ENCODE results near the gene KIF5B. TPM values are rescaled to one million over a fixed set of nuclear protein-coding genes. Genes with fewer than 3 reads are reported as not detected.

The KIF5B gene
- total RNA-seq, 1 experiment from 2014 or later = 117 TPM

- Histone ChIP-seq H3K9me2 (ENCODE audit: insufficient read depth) (no peaks in the 10 kb centered on the region), H3K4me1 (ENCODE audit: control insufficient read depth in 1 of 2, insufficient read depth in 2 of 2, low read length in 2 of 2) (no peaks in the 10 kb centered on the region), H3K9me3 (ENCODE audit: control insufficient read depth in 1 of 2, insufficient read depth in 1 of 2, low read depth in 1 of 2, low read length in 2 of 2) (no peaks in the 10 kb centered on the region), H2AFZ (ENCODE audit: low read depth, low read length, poor library complexity, severe bottlenecking) (no peak overlapping the region), H3K27ac (ENCODE audit: low read depth, low read length) (no peak overlapping the region), H3K36me3 (ENCODE audit: control insufficient read depth in 1 of 2, insufficient read depth in 2 of 2, low read length in 2 of 2) (peaks cover 45 to 69% of the 10 kb centered on the region in 2 experiments), H3K4me3 (replicated peaks in 1 of 2; ENCODE audit: low read depth in 1 of 2, low read length in 2 of 2) (no peak overlapping the region), H3K4me2 (ENCODE audit: low read length) (no peak overlapping the region), H3K9ac (ENCODE audit: low read length) (no peak overlapping the region), H3K27me3 (ENCODE audit: insufficient read depth, low read length) (no peaks in the 10 kb centered on the region), H4K20me1 (ENCODE audit: insufficient read depth) (0 out of 2 replicates have a peak, but pooled peaks cover 6% of the 10 kb centered on the region), H3K79me2 (ENCODE audit: insufficient read depth, low read length) (peaks cover 82% of the 10 kb centered on the region)
- intact Hi-C loops (cut with micrococcal nuclease) = no loop called here
- no TSS peak for BruUV-seq (replicated peaks)
- RAD21 ChIA-PET (ENCODE audit: low non-redundant PET in 1 of 2, low total read pairs in 2 of 2, uncharacterized antibody in 2 of 2, unreplicated experiment in 2 of 2) = no interaction called here
- CTCF ChIA-PET = no interaction called here
- ATAC-seq (no peak), DNase-seq (ENCODE audit: low read depth, low spot score) (no peak)
- TF ChIP-seq SIN3A (IDR thresholded peaks at IDR 0.05; ENCODE audit: low read depth) (no peak), EZH2 (IDR thresholded peaks at IDR 0.05) (no peak), RAD21 (IDR thresholded peaks at IDR 0.05; ENCODE audit: low read depth) (no peak), SRF (IDR thresholded peaks at IDR 0.05; ENCODE audit: low read depth) (no peak), POLR2A (IDR thresholded peaks at IDR 0.05; ENCODE audit: borderline replicate concordance, extremely low read depth, insufficient read depth, insufficient read length) (no peak), FOSL1 (IDR thresholded peaks at IDR 0.05; ENCODE audit: low read depth) (no peak), CEBPB (IDR thresholded peaks at IDR 0.05; ENCODE audit: low read depth) (no peak), TCF7L2 (IDR thresholded peaks at IDR 0.05; ENCODE audit: borderline replicate concordance, extremely low read depth, insufficient read depth, insufficient read length) (no peak), ZFX (IDR thresholded peaks at IDR 0.05) (no peak)
- POLR2A ChIA-PET = interaction anchor here (1.2 kb wide), 1 partner anchor 8 kb away, joined by 3 read pairs; no protein-coding TSS in a partner anchor
These were observed 27.5 kb downstream of the KIF5B start for GRCh38 chr10:32028710-32029109.

- H3K4me3 ChIP-seq (replicated peaks in 1 of 2; ENCODE audit: low read depth in 1 of 2, low read length in 2 of 2) = no peak overlapping the region
- no peaks in the 10 kb centered on the region for H3K9me3 ChIP-seq (ENCODE audit: control insufficient read depth in 1 of 2, insufficient read depth in 1 of 2, low read depth in 1 of 2, low read length in 2 of 2)
- H3K4me1 ChIP-seq (ENCODE audit: control insufficient read depth in 1 of 2, insufficient read depth in 2 of 2, low read length in 2 of 2) = no peaks in the 10 kb centered on the region
- POLR2A ChIA-PET = no interaction called here
- H2AFZ ChIP-seq (ENCODE audit: low read depth, low read length, poor library complexity, severe bottlenecking) = no peak overlapping the region
- DNase-seq (ENCODE audit: low read depth, low spot score) (no peak), ATAC-seq (no peak)
- H4K20me1 ChIP-seq (ENCODE audit: insufficient read depth) = 0 out of 2 replicates have a peak, but pooled peaks cover 6% of the 10 kb centered on the region
- no peak overlapping the region for H3K27ac ChIP-seq (ENCODE audit: low read depth, low read length)
- peaks cover 63 to 65% of the 10 kb centered on the region in 2 experiments for H3K36me3 ChIP-seq (ENCODE audit: control insufficient read depth in 1 of 2, insufficient read depth in 2 of 2, low read length in 2 of 2)
- no TSS peak for BruUV-seq (replicated peaks)
- CTCF ChIA-PET = no interaction called here
- RAD21 ChIA-PET (ENCODE audit: low non-redundant PET in 1 of 2, low total read pairs in 2 of 2, uncharacterized antibody in 2 of 2, unreplicated experiment in 2 of 2) = no interaction called here
- H3K27me3 ChIP-seq (ENCODE audit: insufficient read depth, low read length) = no peaks in the 10 kb centered on the region
- intact Hi-C loops (cut with micrococcal nuclease) = no loop called here
- no peaks in the 10 kb centered on the region for H3K9me2 ChIP-seq (ENCODE audit: insufficient read depth)
- no peak overlapping the region for H3K4me2 ChIP-seq (ENCODE audit: low read length)
- H3K9ac ChIP-seq (ENCODE audit: low read length) = no peak overlapping the region
- H3K79me2 ChIP-seq (ENCODE audit: insufficient read depth, low read length) = peaks cover 68% of the 10 kb centered on the region
- TF ChIP-seq SP1 (IDR thresholded peaks at IDR 0.05; ENCODE audit: low read depth) (no peak), FOSL1 (IDR thresholded peaks at IDR 0.05; ENCODE audit: low read depth) (no peak), REST (IDR thresholded peaks at IDR 0.05; ENCODE audit: low read depth) (no peak), POLR2AphosphoS5 (IDR thresholded peaks at IDR 0.05; ENCODE audit: low read depth, low read length) (no peak), ELF1 (IDR thresholded peaks at IDR 0.05; ENCODE audit: borderline replicate concordance, low read depth) (no peak), CEBPB (IDR thresholded peaks at IDR 0.05; ENCODE audit: low read depth) (no peak), MAX (IDR thresholded peaks at IDR 0.05) (no peak), ZBTB33 (IDR thresholded peaks at IDR 0.05; ENCODE audit: extremely low read depth, insufficient replicate concordance, low read length) (no peak), EZH2 (IDR thresholded peaks at IDR 0.05) (no peak), ATF3 (IDR thresholded peaks at IDR 0.05) (no peak), ZNF274 (IDR thresholded peaks at IDR 0.05; ENCODE audit: low read depth, low read length) (no peak)
These were observed 33.0 kb downstream of the KIF5B start for GRCh38 chr10:32023264-32023663.

Data from HCT116 (cell line).